Upper lobe of left lung (tissue), 6 donors: ENCODE data around the gene ZFY. TPM values are rescaled to one million over a fixed set of nuclear protein-coding genes. Genes with fewer than 3 reads are reported as not detected.
"Not testable (repeated sequence)": the region's sequence is repeated elsewhere in the genome, so short reads cannot be mapped to it uniquely, and the experiment has no call there.

Experiments used
- ATAC-seq, 2 donors: fragments of 200-7000 bp; cut with Tn5 transposase; one replicate each; pipeline ENCODE4 v1.9.1; 2022; ENCODE audit warnings: mild to moderate bottlenecking in 2 of 2, moderate library complexity in 2 of 2; ENCODE audit not compliant: low FRiP score in 2 of 2
- DNase-seq, 2 donors: peaks; one replicate each; pipeline ENCODE4 v3.0.0-alpha.2; 2019 to 2020
- H3K27ac ChIP-seq, 4 donors: fragments of 200-600 bp; sonication (generic); one replicate each; pipeline ENCODE4 v1.5.1; 2016 to 2019
- H3K27me3 ChIP-seq, 4 donors: fragments of 200-600 bp; sonication (generic); one replicate each; pipeline ENCODE4 v1.5.1; 2017 to 2019
- H3K36me3 ChIP-seq, 4 donors: fragments of 200-600 bp; sonication (generic); one replicate each; pipeline ENCODE4 v1.5.1; 2016 to 2019
- H3K4me1 ChIP-seq, 4 donors: fragments of 200-600 bp; sonication (generic); one replicate each; pipeline ENCODE4 v1.5.1; 2018 to 2019
- H3K4me3 ChIP-seq, 4 donors: fragments of 200-600 bp; sonication (generic); one replicate each; pipeline ENCODE4 v1.5.1; 2017 to 2019; ENCODE audit warnings: mild to moderate bottlenecking in 2 of 4, moderate library complexity in 1 of 4
- H3K9me3 ChIP-seq, 4 donors: fragments of 200-600 bp; sonication (generic); one replicate each; pipeline ENCODE4 v1.5.1; 2018 to 2019
- EP300 ChIP-seq, 4 donors: sonication (generic); formaldehyde crosslinking; IDR thresholded peaks; one replicate each; pipeline ENCODE4 v1.5.1; 2017; ENCODE audit warnings: antibody characterized with exemption in 4 of 4, control low read depth in 2 of 4
- POLR2A ChIP-seq, 4 donors: fragments of 450-650 bp; IDR thresholded peaks; one replicate each; pipeline ENCODE4 v1.5.1; 2016 to 2017; ENCODE audit warnings: antibody characterized with exemption in 4 of 4, mild to moderate bottlenecking in 2 of 4
- POLR2AphosphoS5 ChIP-seq, 2 donors: sonication (generic); formaldehyde crosslinking; IDR thresholded peaks; one replicate each; pipeline ENCODE4 v1.5.1; 2017; ENCODE audit warnings: antibody characterized with exemption in 2 of 2
- WGBS, 2 donors: methylation state at CpG; one replicate each; pipeline ENCODE4 v1.1.5; 2017 to 2018; 5-methylcytosine and 5-hydroxymethylcytosine counted together
- total RNA-seq, 6 donors: library from RNA; depleted of rRNA in 4 of 6; stranded (reverse); fragments of >200 nt in 4 of 6; gene quantifications; one replicate each; pipeline versions ENCODE4 v1.1.0 to v1.2.1, GENCODE V29; 2016 to 2021
- TF ChIP-seq, protein P1 (sequence below), 6 experiments: fragments of 450-650 bp in 4 of 6; fragments of 200-600 bp in 2 of 6; sonication (generic) in 2 of 6; IDR thresholded peaks; one replicate each; pipeline ENCODE4 v1.5.1; 2016 to 2019; ENCODE audit warnings: antibody characterized with exemption in 6 of 6
- donor health status: DM: no; HTN: no; CAD: no; lungs with moderate emphysema.
- donor health status: DM: no; HTN: yes; CAD: no; lungs with severe emphysema.

The ZFY gene
- total RNA-seq, 6 donors from 2014 or later, result 1.4 to 20.7 (median 14.0) TPM; not detected in 2

DNA sequence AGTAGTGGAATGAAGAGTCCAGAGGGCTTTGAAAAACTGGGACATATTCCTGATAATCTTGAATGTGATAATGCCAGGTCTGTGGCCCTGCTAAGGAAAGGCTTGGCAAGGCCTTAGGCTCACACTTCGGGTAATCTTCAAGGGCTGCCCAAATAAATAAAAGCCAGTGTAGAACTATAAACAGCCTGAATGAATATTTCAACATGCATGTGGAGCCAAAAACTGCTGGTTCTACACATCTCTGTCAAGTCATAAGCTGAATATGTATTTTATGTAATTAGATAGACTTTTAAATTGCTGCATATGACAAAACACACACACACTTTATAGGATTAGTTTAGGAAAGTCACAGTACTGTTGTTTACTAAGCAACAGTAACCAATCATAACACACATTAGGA, 30.4 kb downstream of the ZFY start:
- 75% methylated on average over 1 of the region's 1 CpG; no CpG with 5 or more reads in 1 of the 2 donors for WGBS, 2 donors
- ATAC-seq (no peak), DNase-seq (no peak)
- Histone ChIP-seq H3K4me1 (no peaks in the 10 kb centered on the region), H3K9me3 (no peaks in the 10 kb centered on the region), H3K4me3 (no peak overlapping the region), H3K36me3 (no peaks in the 10 kb centered on the region), H3K27ac (no peak overlapping the region), H3K27me3 (no peaks in the 10 kb centered on the region)
- TF ChIP-seq, protein P1, sequence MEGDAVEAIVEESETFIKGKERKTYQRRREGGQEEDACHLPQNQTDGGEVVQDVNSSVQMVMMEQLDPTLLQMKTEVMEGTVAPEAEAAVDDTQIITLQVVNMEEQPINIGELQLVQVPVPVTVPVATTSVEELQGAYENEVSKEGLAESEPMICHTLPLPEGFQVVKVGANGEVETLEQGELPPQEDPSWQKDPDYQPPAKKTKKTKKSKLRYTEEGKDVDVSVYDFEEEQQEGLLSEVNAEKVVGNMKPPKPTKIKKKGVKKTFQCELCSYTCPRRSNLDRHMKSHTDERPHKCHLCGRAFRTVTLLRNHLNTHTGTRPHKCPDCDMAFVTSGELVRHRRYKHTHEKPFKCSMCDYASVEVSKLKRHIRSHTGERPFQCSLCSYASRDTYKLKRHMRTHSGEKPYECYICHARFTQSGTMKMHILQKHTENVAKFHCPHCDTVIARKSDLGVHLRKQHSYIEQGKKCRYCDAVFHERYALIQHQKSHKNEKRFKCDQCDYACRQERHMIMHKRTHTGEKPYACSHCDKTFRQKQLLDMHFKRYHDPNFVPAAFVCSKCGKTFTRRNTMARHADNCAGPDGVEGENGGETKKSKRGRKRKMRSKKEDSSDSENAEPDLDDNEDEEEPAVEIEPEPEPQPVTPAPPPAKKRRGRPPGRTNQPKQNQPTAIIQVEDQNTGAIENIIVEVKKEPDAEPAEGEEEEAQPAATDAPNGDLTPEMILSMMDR (IDR thresholded peaks at IDR 0.05), result no peak

DNA sequence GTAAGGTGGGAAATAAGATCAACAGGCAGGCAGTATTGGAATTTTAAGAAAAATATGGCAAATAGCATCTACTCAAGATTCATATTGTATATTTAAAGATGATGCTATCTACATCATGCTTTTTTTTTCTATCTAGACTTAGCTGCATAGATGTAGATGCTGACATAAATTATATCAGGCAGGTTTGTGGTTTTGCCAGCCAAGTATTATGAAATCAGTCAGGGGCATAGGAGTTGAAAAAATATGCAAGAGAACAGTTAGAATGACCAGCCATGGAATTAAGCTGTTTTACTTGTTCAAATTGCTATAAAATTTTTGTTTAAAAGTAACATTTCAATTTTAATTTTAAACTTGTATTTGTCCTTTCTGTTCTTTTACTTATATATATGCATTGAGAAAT, 34.4 kb downstream of the ZFY start:
- Histone ChIP-seq H3K36me3 (no peaks in the 10 kb centered on the region), H3K27ac (no peak overlapping the region), H3K4me3 (no peak overlapping the region), H3K4me1 (no peaks in the 10 kb centered on the region), H3K9me3 (no peaks in the 10 kb centered on the region), H3K27me3 (no peaks in the 10 kb centered on the region)
- DNase-seq, result no peak
- TF ChIP-seq POLR2AphosphoS5 (IDR thresholded peaks at IDR 0.05), result no peak
- no peak for TF ChIP-seq POLR2A (IDR thresholded peaks at IDR 0.05)
- no peak for TF ChIP-seq EP300 (IDR thresholded peaks at IDR 0.05)
- no peak for ATAC-seq

DNA sequence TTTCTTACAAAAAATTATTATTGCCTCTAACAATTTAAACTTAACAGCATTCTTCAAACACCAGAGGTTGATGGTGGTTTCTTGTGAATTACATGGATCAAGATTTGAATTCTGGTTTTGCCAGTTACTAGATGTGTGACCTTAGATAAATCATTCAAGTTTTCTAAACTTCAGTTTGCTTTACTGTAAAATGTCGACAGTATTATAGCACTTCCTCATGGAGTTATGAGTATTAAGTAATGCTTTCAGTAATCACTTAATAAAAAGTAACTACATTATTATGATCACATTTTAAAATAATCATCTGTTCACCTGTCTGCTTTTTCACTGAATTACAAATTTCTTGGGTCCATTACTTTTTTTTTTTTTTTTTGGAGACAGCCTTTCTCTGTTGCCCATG, 37.5 kb downstream of the ZFY start:
- Histone ChIP-seq H3K4me1 (no peaks in the 10 kb centered on the region), H3K36me3 (no peaks in the 10 kb centered on the region), H3K27me3 (no peaks in the 10 kb centered on the region), H3K27ac (no peak overlapping the region), H3K4me3 (no peak overlapping the region), H3K9me3 (no peaks in the 10 kb centered on the region)
- 50% methylated on average over 1 of the region's 1 CpG; no CpG with 5 or more reads in 1 of the 2 donors for WGBS, 2 donors
- no peak for ATAC-seq
- TF ChIP-seq POLR2A (IDR thresholded peaks at IDR 0.05) (no peak), POLR2AphosphoS5 (IDR thresholded peaks at IDR 0.05) (no peak), EP300 (IDR thresholded peaks at IDR 0.05) (no peak)
- TF ChIP-seq, protein P1 (IDR thresholded peaks at IDR 0.05), result no peak
- DNase-seq, result no peak

DNA sequence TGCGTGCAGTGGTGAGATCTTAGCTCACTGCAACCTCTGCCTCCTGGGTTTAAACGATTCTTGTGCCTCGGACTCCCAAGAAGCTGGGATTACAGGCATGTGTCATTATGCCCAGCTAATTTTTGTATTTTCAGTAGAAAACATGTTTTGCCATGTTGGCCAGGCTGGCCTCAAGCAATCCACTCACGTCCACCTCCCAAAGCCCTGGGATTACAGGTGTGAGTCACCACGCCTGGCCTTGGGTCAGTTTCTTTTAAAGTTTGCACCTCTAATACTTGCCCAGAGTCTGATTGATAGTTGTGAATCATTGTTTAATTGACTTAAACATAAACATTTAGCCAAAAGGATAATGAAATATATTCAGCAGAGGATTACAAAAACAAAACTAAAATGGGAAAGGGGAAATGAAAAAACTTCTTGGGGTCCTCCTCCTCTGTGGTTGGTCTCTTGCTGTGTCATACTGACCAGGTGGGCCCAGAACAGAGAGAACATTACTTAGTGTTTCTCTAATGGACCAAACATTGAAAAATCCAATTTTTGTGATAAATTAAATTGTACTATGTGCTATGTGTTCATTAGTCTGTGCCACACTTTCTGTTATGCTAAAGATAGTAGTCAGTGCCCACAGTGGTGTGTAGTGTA, 38.0 kb downstream of the ZFY start:
- WGBS, 2 donors, result 90% methylated on average over 4 of the region's 5 CpGs; no CpG with 5 or more reads in 1 of the 2 donors
- Histone ChIP-seq H3K4me3 (no peak overlapping the region), H3K4me1 (no peaks in the 10 kb centered on the region), H3K27me3 (no peaks in the 10 kb centered on the region), H3K9me3 (no peaks in the 10 kb centered on the region), H3K36me3 (no peaks in the 10 kb centered on the region), H3K27ac (no peak overlapping the region)
- ATAC-seq, result no peak
- no peak for DNase-seq
- TF ChIP-seq, protein P1 (IDR thresholded peaks at IDR 0.05), result no peak
- TF ChIP-seq EP300 (IDR thresholded peaks at IDR 0.05), result no peak
- TF ChIP-seq POLR2A (IDR thresholded peaks at IDR 0.05), result no peak
- TF ChIP-seq POLR2AphosphoS5 (IDR thresholded peaks at IDR 0.05), result no peak

DNA sequence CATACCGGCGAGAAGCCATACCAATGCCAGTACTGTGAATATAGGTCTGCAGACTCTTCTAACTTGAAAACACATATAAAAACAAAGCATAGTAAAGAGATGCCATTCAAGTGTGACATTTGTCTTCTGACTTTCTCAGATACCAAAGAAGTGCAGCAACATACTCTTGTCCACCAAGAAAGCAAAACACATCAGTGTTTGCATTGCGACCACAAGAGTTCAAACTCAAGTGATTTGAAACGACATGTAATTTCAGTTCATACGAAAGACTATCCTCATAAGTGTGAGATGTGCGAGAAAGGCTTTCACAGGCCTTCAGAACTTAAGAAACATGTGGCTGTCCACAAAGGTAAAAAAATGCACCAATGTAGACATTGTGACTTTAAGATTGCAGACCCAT, 44.1 kb downstream of the ZFY start:
- Histone ChIP-seq H3K4me3 (no peak overlapping the region), H3K27me3 (no peaks in the 10 kb centered on the region), H3K36me3 (no peaks in the 10 kb centered on the region), H3K4me1 (no peaks in the 10 kb centered on the region), H3K27ac (no peak overlapping the region), H3K9me3 (no peaks in the 10 kb centered on the region)
- TF ChIP-seq POLR2AphosphoS5 (IDR thresholded peaks at IDR 0.05) (no peak), POLR2A (IDR thresholded peaks at IDR 0.05) (no peak), EP300 (IDR thresholded peaks at IDR 0.05) (no peak)
- ATAC-seq (no peak), DNase-seq (no peak)
- 85% methylated on average over 6 of the region's 6 CpGs; no CpG with 5 or more reads in 1 of the 2 donors for WGBS, 2 donors

DNA sequence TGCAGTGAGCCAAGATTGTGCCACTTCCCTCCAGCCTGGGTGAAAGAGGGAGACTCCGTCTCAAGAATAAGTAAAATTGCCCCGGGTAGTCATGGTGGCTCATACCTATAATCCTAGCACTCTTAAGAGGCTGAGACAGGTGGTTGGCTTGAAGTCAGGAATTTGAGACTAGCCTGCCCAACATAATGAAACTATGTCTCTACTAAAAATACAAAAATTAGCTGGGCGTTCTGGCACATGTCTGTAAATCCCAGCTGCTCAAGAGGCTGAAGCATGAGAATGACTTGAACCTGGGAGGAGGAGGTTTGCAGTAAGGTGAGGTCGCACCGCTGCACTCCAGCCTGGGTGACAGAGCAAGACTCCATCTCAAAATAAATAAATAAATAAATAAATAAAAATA, 49.3 kb downstream of the ZFY start:
- Histone ChIP-seq H3K4me3 (no peak overlapping the region), H3K27ac (no peak overlapping the region), H3K4me1 (no peaks in the 10 kb centered on the region), H3K27me3 (no peaks in the 10 kb centered on the region), H3K36me3 (no peaks in the 10 kb centered on the region), H3K9me3 (no peaks in the 10 kb centered on the region)
- ATAC-seq, result no peak
- DNase-seq, result no peak
- 55% methylated on average over 5 of the region's 5 CpGs; no CpG with 5 or more reads in 1 of the 2 donors for WGBS, 2 donors
- TF ChIP-seq EP300 (IDR thresholded peaks at IDR 0.05) (no peak), POLR2AphosphoS5 (IDR thresholded peaks at IDR 0.05) (no peak), POLR2A (IDR thresholded peaks at IDR 0.05) (no peak)
- TF ChIP-seq, protein P1 (IDR thresholded peaks at IDR 0.05), result no peak

DNA sequence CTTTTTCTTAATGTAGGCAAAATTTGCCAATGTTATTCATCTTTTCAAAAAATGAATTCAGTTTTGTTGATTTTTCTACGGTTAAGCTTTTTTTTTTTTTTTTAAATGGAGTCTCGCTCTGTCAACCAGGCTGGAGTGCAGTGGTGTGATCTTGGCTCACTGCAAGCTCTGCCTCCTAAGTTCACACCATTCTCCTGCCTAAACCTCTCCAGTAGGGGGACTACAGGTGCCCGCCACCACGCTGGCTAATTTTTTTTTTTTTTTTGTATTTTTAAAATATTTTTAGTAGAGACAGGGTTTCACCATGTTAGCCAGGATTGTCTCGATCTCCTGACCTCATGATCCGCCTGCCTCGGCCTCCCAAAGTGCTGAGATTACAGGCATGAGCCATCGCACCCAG, 52.0 kb downstream of the ZFY start:
- not testable (repeated sequence) for H3K36me3 ChIP-seq, DNase-seq, ATAC-seq, H3K27ac ChIP-seq, H3K4me3 ChIP-seq, H3K4me1 ChIP-seq, H3K9me3 ChIP-seq, H3K27me3 ChIP-seq
- WGBS, 2 donors, result 81% methylated on average over 8 of the region's 8 CpGs; no CpG with 5 or more reads in 1 of the 2 donors

DNA sequence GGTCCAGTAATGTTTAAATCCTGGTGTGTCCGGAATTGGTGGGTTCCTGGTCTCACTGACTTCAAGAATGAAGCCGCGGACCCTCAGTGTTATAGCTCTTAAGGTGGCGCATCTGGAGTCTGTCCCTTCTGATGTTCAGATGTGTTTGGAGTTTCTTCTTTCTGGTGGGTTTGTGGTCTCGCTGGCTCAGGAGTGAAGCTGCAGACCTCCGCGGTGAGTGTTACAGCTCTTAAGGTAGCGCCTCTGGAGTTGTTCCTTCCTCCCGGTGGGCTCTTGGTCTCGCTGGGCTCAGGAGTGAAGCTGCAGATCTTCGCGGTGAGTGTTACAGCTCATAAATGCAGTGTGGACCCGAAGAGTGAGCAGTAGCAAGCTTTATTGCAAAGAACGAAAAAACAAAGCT, 62.2 kb downstream of the ZFY start:
- H3K9me3 ChIP-seq, H3K27me3 ChIP-seq, H3K4me3 ChIP-seq, DNase-seq, ATAC-seq, H3K27ac ChIP-seq, H3K4me1 ChIP-seq, H3K36me3 ChIP-seq: not testable (repeated sequence)
- 100% methylated on average over 6 of the region's 14 CpGs; no CpG with 5 or more reads in 1 of the 2 donors for WGBS, 2 donors
